ENCODE measurements around the gene ADSS1.

The ADSS1 gene

GRCh38 chr14:104731320-104732294 is 7.6 kb downstream of the ADSS1 start:
- H4K5ac ChIP-seq (ENCODE audit: low read length): no peak overlapping the region
- H3K79me2 ChIP-seq (ENCODE audit: control insufficient read depth, insufficient read depth, low read length): no peaks in the 10 kb centered on the region
- no peaks in the 10 kb centered on the region for H3K36me3 ChIP-seq (ENCODE audit: control insufficient read depth, insufficient read depth, low read length)
- no CpG with 5 or more reads among the region's 18 CpGs for WGBS (ENCODE audit: extremely low coverage, insufficient coverage, low lambda C conversion rate)
- H3K4me1 ChIP-seq (ENCODE audit: control insufficient read depth, low read depth, low read length): no peaks in the 10 kb centered on the region
- peak; percentile 85 for DNase-seq
- H3K27ac ChIP-seq (ENCODE audit: low read depth, low read length): no peak overlapping the region
- no peak overlapping the region for H2BK15ac ChIP-seq (replicated peaks; ENCODE audit: low read depth)
- no peaks in the 10 kb centered on the region for H3K27me3 ChIP-seq (ENCODE audit: insufficient read depth, low read length, poor library complexity)
- no peak overlapping the region for H2BK120ac ChIP-seq (ENCODE audit: low read depth, low read length)
- no peak overlapping the region for H3K4ac ChIP-seq (ENCODE audit: low read depth, low read length)
- no peak overlapping the region for H3K4me2 ChIP-seq (ENCODE audit: low read length)
- H3K18ac ChIP-seq (ENCODE audit: low read length): no peak overlapping the region
- no peak overlapping the region for H2BK5ac ChIP-seq (ENCODE audit: low read length)
- H3K4me3 ChIP-seq (ENCODE audit: low read length): no peak overlapping the region
- no peak overlapping the region for H3K9ac ChIP-seq (ENCODE audit: low read length)
- no peak overlapping the region for H2AK5ac ChIP-seq (ENCODE audit: low read length)
- no peak overlapping the region for H3K23ac ChIP-seq (ENCODE audit: low read length)
- no peak overlapping the region for H4K8ac ChIP-seq (ENCODE audit: low read depth, low read length)
- H3K79me1 ChIP-seq (ENCODE audit: low read length): no peaks in the 10 kb centered on the region
- H3K56ac ChIP-seq (ENCODE audit: low read length): no peak overlapping the region

- H3K27me3 ChIP-seq (ENCODE audit: insufficient read depth, low read length, poor library complexity): no peaks in the 10 kb centered on the region
- H3K4me3 ChIP-seq (ENCODE audit: low read length): no peak overlapping the region
- H3K4me2 ChIP-seq (ENCODE audit: low read length): no peak overlapping the region
- no peak overlapping the region for H2BK15ac ChIP-seq (replicated peaks; ENCODE audit: low read depth)
- no CpG with 5 or more reads among the region's 14 CpGs for WGBS (ENCODE audit: extremely low coverage, insufficient coverage, low lambda C conversion rate)
- H3K27ac ChIP-seq (ENCODE audit: low read depth, low read length): no peak overlapping the region
- H3K36me3 ChIP-seq (ENCODE audit: control insufficient read depth, insufficient read depth, low read length): no peaks in the 10 kb centered on the region
- H3K56ac ChIP-seq (ENCODE audit: low read length): no peak overlapping the region
- H3K79me2 ChIP-seq (ENCODE audit: control insufficient read depth, insufficient read depth, low read length): no peaks in the 10 kb centered on the region
- no peaks in the 10 kb centered on the region for H3K4me1 ChIP-seq (ENCODE audit: control insufficient read depth, low read depth, low read length)
- no peak overlapping the region for H3K4ac ChIP-seq (ENCODE audit: low read depth, low read length)
- H4K8ac ChIP-seq (ENCODE audit: low read depth, low read length): no peak overlapping the region
- H2BK120ac ChIP-seq (ENCODE audit: low read depth, low read length): no peak overlapping the region
- H2AK5ac ChIP-seq (ENCODE audit: low read length): no peak overlapping the region
- H3K18ac ChIP-seq (ENCODE audit: low read length): no peak overlapping the region
- no peak overlapping the region for H3K9ac ChIP-seq (ENCODE audit: low read length)
- no peak overlapping the region for H3K23ac ChIP-seq (ENCODE audit: low read length)
- H2BK5ac ChIP-seq (ENCODE audit: low read length): no peak overlapping the region
- H3K79me1 ChIP-seq (ENCODE audit: low read length): no peaks in the 10 kb centered on the region
- H4K5ac ChIP-seq (ENCODE audit: low read length): no peak overlapping the region
- DNase-seq: no peak
Measured at GRCh38 chr14:104732355-104732804, 8.4 kb downstream of the ADSS1 start.

GRCh38 chr14:104732931-104733681 is 9.1 kb downstream of the ADSS1 start:
- H3K56ac ChIP-seq (ENCODE audit: low read length): no peak overlapping the region
- no peak overlapping the region for H3K4ac ChIP-seq (ENCODE audit: low read depth, low read length)
- no peak overlapping the region for H2BK5ac ChIP-seq (ENCODE audit: low read length)
- no peak overlapping the region for H2AK5ac ChIP-seq (ENCODE audit: low read length)
- H4K5ac ChIP-seq (ENCODE audit: low read length): no peak overlapping the region
- H3K27me3 ChIP-seq (ENCODE audit: insufficient read depth, low read length, poor library complexity): no peaks in the 10 kb centered on the region
- H3K79me1 ChIP-seq (ENCODE audit: low read length): no peaks in the 10 kb centered on the region
- no peak overlapping the region for H4K8ac ChIP-seq (ENCODE audit: low read depth, low read length)
- H3K18ac ChIP-seq (ENCODE audit: low read length): no peak overlapping the region
- no peak overlapping the region for H3K4me3 ChIP-seq (ENCODE audit: low read length)
- H2BK120ac ChIP-seq (ENCODE audit: low read depth, low read length): no peak overlapping the region
- DNase-seq: no peak
- H3K27ac ChIP-seq (ENCODE audit: low read depth, low read length): no peak overlapping the region
- no peak overlapping the region for H3K23ac ChIP-seq (ENCODE audit: low read length)
- H2BK15ac ChIP-seq (replicated peaks; ENCODE audit: low read depth): no peak overlapping the region
- no CpG with 5 or more reads among the region's 23 CpGs for WGBS (ENCODE audit: extremely low coverage, insufficient coverage, low lambda C conversion rate)
- no peaks in the 10 kb centered on the region for H3K4me1 ChIP-seq (ENCODE audit: control insufficient read depth, low read depth, low read length)
- no peak overlapping the region for H3K4me2 ChIP-seq (ENCODE audit: low read length)
- H3K9ac ChIP-seq (ENCODE audit: low read length): no peak overlapping the region
- no peaks in the 10 kb centered on the region for H3K79me2 ChIP-seq (ENCODE audit: control insufficient read depth, insufficient read depth, low read length)
- no peaks in the 10 kb centered on the region for H3K36me3 ChIP-seq (ENCODE audit: control insufficient read depth, insufficient read depth, low read length)

GRCh38 chr14:104734051-104734587 is 10.1 kb downstream of the ADSS1 start:
- no peak for DNase-seq
- no CpG with 5 or more reads among the region's 6 CpGs for WGBS (ENCODE audit: extremely low coverage, insufficient coverage, low lambda C conversion rate)

GRCh38 chr14:104734601-104734990 is 10.6 kb downstream of the ADSS1 start:
- no peak overlapping the region for H3K18ac ChIP-seq (ENCODE audit: low read length)
- no peak overlapping the region for H3K27ac ChIP-seq (ENCODE audit: low read depth, low read length)
- no peak overlapping the region for H4K5ac ChIP-seq (ENCODE audit: low read length)
- H3K4ac ChIP-seq (ENCODE audit: low read depth, low read length): no peak overlapping the region
- no peaks in the 10 kb centered on the region for H3K36me3 ChIP-seq (ENCODE audit: control insufficient read depth, insufficient read depth, low read length)
- no peak overlapping the region for H3K4me2 ChIP-seq (ENCODE audit: low read length)
- H4K8ac ChIP-seq (ENCODE audit: low read depth, low read length): no peak overlapping the region
- no peak overlapping the region for H3K4me3 ChIP-seq (ENCODE audit: low read length)
- WGBS (ENCODE audit: extremely low coverage, insufficient coverage, low lambda C conversion rate): no CpG with 5 or more reads among the region's 9 CpGs
- DNase-seq: no peak
- H3K9ac ChIP-seq (ENCODE audit: low read length): no peak overlapping the region
- H2BK120ac ChIP-seq (ENCODE audit: low read depth, low read length): no peak overlapping the region
- H3K27me3 ChIP-seq (ENCODE audit: insufficient read depth, low read length, poor library complexity): no peaks in the 10 kb centered on the region
- H2AK5ac ChIP-seq (ENCODE audit: low read length): no peak overlapping the region
- H3K56ac ChIP-seq (ENCODE audit: low read length): no peak overlapping the region
- H2BK15ac ChIP-seq (replicated peaks; ENCODE audit: low read depth): no peak overlapping the region
- no peak overlapping the region for H3K23ac ChIP-seq (ENCODE audit: low read length)
- no peaks in the 10 kb centered on the region for H3K4me1 ChIP-seq (ENCODE audit: control insufficient read depth, low read depth, low read length)
- no peaks in the 10 kb centered on the region for H3K79me2 ChIP-seq (ENCODE audit: control insufficient read depth, insufficient read depth, low read length)
- no peaks in the 10 kb centered on the region for H3K79me1 ChIP-seq (ENCODE audit: low read length)
- no peak overlapping the region for H2BK5ac ChIP-seq (ENCODE audit: low read length)

More at GRCh38 chr14:104734051-104734587, 10.1 kb downstream of the ADSS1 start:
- no peak overlapping the region for H2AK5ac ChIP-seq (ENCODE audit: low read length)
- no peak overlapping the region for H2BK5ac ChIP-seq (ENCODE audit: low read length)
- no peak overlapping the region for H3K23ac ChIP-seq (ENCODE audit: low read length)
- no peak overlapping the region for H2BK120ac ChIP-seq (ENCODE audit: low read depth, low read length)
- H3K18ac ChIP-seq (ENCODE audit: low read length): no peak overlapping the region
- H4K5ac ChIP-seq (ENCODE audit: low read length): no peak overlapping the region
- no peak overlapping the region for H4K8ac ChIP-seq (ENCODE audit: low read depth, low read length)
- no peaks in the 10 kb centered on the region for H3K79me2 ChIP-seq (ENCODE audit: control insufficient read depth, insufficient read depth, low read length)
- no peaks in the 10 kb centered on the region for H3K36me3 ChIP-seq (ENCODE audit: control insufficient read depth, insufficient read depth, low read length)
- no peaks in the 10 kb centered on the region for H3K27me3 ChIP-seq (ENCODE audit: insufficient read depth, low read length, poor library complexity)
- H2BK15ac ChIP-seq (replicated peaks; ENCODE audit: low read depth): no peak overlapping the region
- H3K4me2 ChIP-seq (ENCODE audit: low read length): no peak overlapping the region
- no peak overlapping the region for H3K4ac ChIP-seq (ENCODE audit: low read depth, low read length)
- no peaks in the 10 kb centered on the region for H3K79me1 ChIP-seq (ENCODE audit: low read length)
- H3K27ac ChIP-seq (ENCODE audit: low read depth, low read length): no peak overlapping the region
- H3K56ac ChIP-seq (ENCODE audit: low read length): no peak overlapping the region
- no peaks in the 10 kb centered on the region for H3K4me1 ChIP-seq (ENCODE audit: control insufficient read depth, low read depth, low read length)
- H3K4me3 ChIP-seq (ENCODE audit: low read length): no peak overlapping the region
- no peak overlapping the region for H3K9ac ChIP-seq (ENCODE audit: low read length)
